DMS53 (cell line): ENCODE results near the gene GNA12.

Source experiments
- DNase-seq: peaks from one replicate; lab custom pipeline; 2025; lab: John Stamatoyannopoulos, UW

Gene GNA12

GRCh38 chr7:2802504-2803341 is 41.4 kb downstream of the GNA12 start:
- peak; percentile 96 for DNase-seq

GRCh38 chr7:2802101-2802500 is 42.0 kb downstream of the GNA12 start:
- DNase-seq, result peak; percentile 14

- peak; percentile 6 for DNase-seq
Observed at GRCh38 chr7:2800931-2801688, 43.0 kb downstream of the GNA12 start.

GRCh38 chr7:2800220-2800930 is 43.7 kb downstream of the GNA12 start:
- no peak for DNase-seq

GRCh38 chr7:2799253-2799652 is 44.9 kb downstream of the GNA12 start:
- no peak for DNase-seq

GRCh38 chr7:2798669-2799068 is 45.4 kb downstream of the GNA12 start:
- DNase-seq, result no peak

GRCh38 chr7:2796358-2797352 is 47.5 kb downstream of the GNA12 start:
- DNase-seq, result no peak

- DNase-seq, result no peak
Observed at GRCh38 chr7:2795906-2796305, 48.2 kb downstream of the GNA12 start.

GRCh38 chr7:2794836-2795636 is 49.1 kb downstream of the GNA12 start:
- no peak for DNase-seq

- DNase-seq, result no peak
Observed at GRCh38 chr7:2792856-2793487, 51.1 kb downstream of the GNA12 start.

GRCh38 chr7:2792235-2792634 is 51.9 kb downstream of the GNA12 start:
- no peak for DNase-seq

GRCh38 chr7:2791390-2791789 is 52.7 kb downstream of the GNA12 start:
- no peak for DNase-seq

GRCh38 chr7:2787251-2787951 is 56.7 kb downstream of the GNA12 start:
- no peak for DNase-seq

GRCh38 chr7:2786607-2787116 is 57.4 kb downstream of the GNA12 start:
- no peak for DNase-seq

GRCh38 chr7:2785071-2785500 is 59.0 kb downstream of the GNA12 start:
- no peak for DNase-seq

- no peak for DNase-seq
Observed at GRCh38 chr7:2782565-2782964, 61.5 kb downstream of the GNA12 start.

GRCh38 chr7:2782121-2782520 is 62.0 kb downstream of the GNA12 start:
- DNase-seq, result no peak

- no peak for DNase-seq
Observed at GRCh38 chr7:2781636-2782035, 62.5 kb downstream of the GNA12 start.

- no peak for DNase-seq
Observed at GRCh38 chr7:2779051-2779450, 65.1 kb downstream of the GNA12 start.
